ENCODE measurements around the gene SYNE3.

SYNE3 gene

GRCh38 chr14:95469134-95469481 lies 47.3 kb downstream of the SYNE3 start:
- no peak for DNase-seq

- DNase-seq: no peak
Measured at GRCh38 chr14:95468448-95469133, 47.9 kb downstream of the SYNE3 start.

GRCh38 chr14:95467657-95468056 lies 48.8 kb downstream of the SYNE3 start:
- no peak for DNase-seq

GRCh38 chr14:95467232-95467631 lies 49.2 kb downstream of the SYNE3 start:
- no peak for DNase-seq

Data from NCI-H1694 treated with DMSO at 0.1 percent for 48 hours (cell line).